ENCODE results near the gene PLCB1. TPM values are rescaled to one million over a fixed set of nuclear protein-coding genes. Genes with fewer than 3 reads are reported as not detected.
A peak's percentile ranks its signal among the peaks of the same experiment; 100 is the strongest.

The PLCB1 gene
- total RNA-seq, 1 donor, result 13.4 TPM

GRCh38 chr20:8624046-8624445 lies 492.0 kb downstream of the PLCB1 start:
- TF ChIP-seq CTCF (IDR thresholded peaks at IDR 0.05; ENCODE audit: extremely low read depth, low read depth, low read length), result no peak
- H3K4me1 ChIP-seq (ENCODE audit: insufficient read depth, low read length), result no peaks in the 10 kb centered on the region
- DNase-seq (ENCODE audit: insufficient read length, low spot score, missing footprints), result no peak
- no peaks in the 10 kb centered on the region for H4K20me1 ChIP-seq (ENCODE audit: insufficient read depth, low read length)
- no peak overlapping the region for H3K4me2 ChIP-seq (ENCODE audit: insufficient read depth, low read length)
- H2AFZ ChIP-seq (ENCODE audit: low read length), result no peak overlapping the region
- no peaks in the 10 kb centered on the region for H3K9me3 ChIP-seq (ENCODE audit: low read depth, low read length)
- no peaks in the 10 kb centered on the region for H3K36me3 ChIP-seq (ENCODE audit: insufficient read depth, low read length)
- H3K4me3 ChIP-seq (ENCODE audit: insufficient read depth, low read length), result no peak overlapping the region
- H3K27ac ChIP-seq (ENCODE audit: low read depth, low read length), result no peak overlapping the region
- H3K79me2 ChIP-seq (ENCODE audit: insufficient read depth, low read length), result no peaks in the 10 kb centered on the region
- no peaks in the 10 kb centered on the region for H3K27me3 ChIP-seq (ENCODE audit: insufficient read depth, low read length)

DNA sequence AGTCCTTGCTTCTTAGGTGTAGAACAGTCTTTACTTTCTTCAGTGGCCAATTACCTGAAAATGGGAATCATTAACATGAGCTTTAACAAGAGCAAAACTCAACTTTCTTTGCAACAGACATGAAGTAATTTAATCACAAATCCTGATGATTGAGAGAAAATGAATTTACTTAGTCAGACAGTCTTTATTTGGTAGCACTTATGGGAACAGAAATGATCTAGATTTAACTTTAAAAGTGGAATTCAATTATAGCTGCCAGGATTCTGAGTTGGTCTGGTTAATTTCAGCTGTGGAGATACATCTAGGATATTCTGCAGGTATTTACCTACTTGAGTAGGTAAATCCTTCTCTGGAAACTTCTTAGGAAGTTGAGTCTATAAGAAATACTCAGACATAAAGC lies 492.6 kb downstream of the PLCB1 start:
- TF ChIP-seq CTCF (IDR thresholded peaks at IDR 0.05; ENCODE audit: extremely low read depth, low read depth, low read length), result no peak
- no peaks in the 10 kb centered on the region for H3K9me3 ChIP-seq (ENCODE audit: low read depth, low read length)
- H3K36me3 ChIP-seq (ENCODE audit: insufficient read depth, low read length), result no peaks in the 10 kb centered on the region
- no peak overlapping the region for H2AFZ ChIP-seq (ENCODE audit: low read length)
- H3K79me2 ChIP-seq (ENCODE audit: insufficient read depth, low read length), result no peaks in the 10 kb centered on the region
- H4K20me1 ChIP-seq (ENCODE audit: insufficient read depth, low read length), result no peaks in the 10 kb centered on the region
- no peaks in the 10 kb centered on the region for H3K27me3 ChIP-seq (ENCODE audit: insufficient read depth, low read length)
- no peak for DNase-seq (ENCODE audit: insufficient read length, low spot score, missing footprints)
- H3K4me1 ChIP-seq (ENCODE audit: insufficient read depth, low read length), result no peaks in the 10 kb centered on the region
- no peak overlapping the region for H3K4me2 ChIP-seq (ENCODE audit: insufficient read depth, low read length)
- H3K4me3 ChIP-seq (ENCODE audit: insufficient read depth, low read length), result no peak overlapping the region
- H3K27ac ChIP-seq (ENCODE audit: low read depth, low read length), result no peak overlapping the region

- Histone ChIP-seq H2AFZ (ENCODE audit: low read length) (peak overlapping the region; percentile 89), H3K4me1 (ENCODE audit: insufficient read depth, low read length) (no peaks in the 10 kb centered on the region), H3K36me3 (ENCODE audit: insufficient read depth, low read length) (no peaks in the 10 kb centered on the region), H3K27me3 (ENCODE audit: insufficient read depth, low read length) (no peaks in the 10 kb centered on the region), H3K79me2 (ENCODE audit: insufficient read depth, low read length) (no peaks in the 10 kb centered on the region), H3K27ac (ENCODE audit: low read depth, low read length) (peak overlapping the region; percentile 23), H3K4me3 (ENCODE audit: insufficient read depth, low read length) (peak overlapping the region; percentile 68), H3K4me2 (ENCODE audit: insufficient read depth, low read length) (peak overlapping the region; percentile 83), H3K9me3 (ENCODE audit: low read depth, low read length) (no peaks in the 10 kb centered on the region), H4K20me1 (ENCODE audit: insufficient read depth, low read length) (no peaks in the 10 kb centered on the region)
- no peak for TF ChIP-seq CTCF (IDR thresholded peaks at IDR 0.05; ENCODE audit: extremely low read depth, low read depth, low read length)
- no peak for DNase-seq (ENCODE audit: insufficient read length, low spot score, missing footprints)
These were observed 495.4 kb downstream of the PLCB1 start for GRCh38 chr20:8627340-8628004.

DNA sequence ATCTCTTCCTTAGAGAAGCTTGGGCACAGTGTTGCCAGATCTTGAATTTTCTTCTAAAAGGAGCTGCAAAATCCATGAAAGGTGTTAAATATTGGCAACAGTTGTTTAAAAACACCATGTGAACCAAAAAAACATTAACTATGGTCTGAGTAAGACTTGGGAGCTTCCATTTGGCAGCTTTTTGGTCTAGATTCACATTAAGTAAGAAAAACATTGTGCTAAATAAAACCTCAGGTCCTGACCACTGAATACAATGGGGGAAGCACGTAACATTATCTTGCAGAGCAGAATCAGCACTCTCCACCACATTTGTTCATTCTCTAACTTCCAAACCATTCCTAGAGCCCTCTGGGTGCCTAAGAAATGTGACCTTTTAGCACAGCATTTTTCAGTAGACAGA lies 499.2 kb downstream of the PLCB1 start:
- Histone ChIP-seq H2AFZ (ENCODE audit: low read length) (no peak overlapping the region), H3K4me3 (ENCODE audit: insufficient read depth, low read length) (no peak overlapping the region), H3K79me2 (ENCODE audit: insufficient read depth, low read length) (no peaks in the 10 kb centered on the region), H3K9me3 (ENCODE audit: low read depth, low read length) (no peaks in the 10 kb centered on the region), H4K20me1 (ENCODE audit: insufficient read depth, low read length) (no peaks in the 10 kb centered on the region), H3K36me3 (ENCODE audit: insufficient read depth, low read length) (no peaks in the 10 kb centered on the region), H3K27me3 (ENCODE audit: insufficient read depth, low read length) (no peaks in the 10 kb centered on the region), H3K4me2 (ENCODE audit: insufficient read depth, low read length) (no peak overlapping the region), H3K27ac (ENCODE audit: low read depth, low read length) (no peak overlapping the region), H3K4me1 (ENCODE audit: insufficient read depth, low read length) (peaks cover 8% of the 10 kb centered on the region)
- no peak for TF ChIP-seq CTCF (IDR thresholded peaks at IDR 0.05; ENCODE audit: extremely low read depth, low read depth, low read length)
- DNase-seq (ENCODE audit: insufficient read length, low spot score, missing footprints), result no peak
